ENCODE results near the gene SERTAD4.
"Not testable (repeated sequence)": the region's sequence is repeated elsewhere in the genome, so short reads cannot be mapped to it uniquely, and the experiment has no call there.

The SERTAD4 gene

DNA sequence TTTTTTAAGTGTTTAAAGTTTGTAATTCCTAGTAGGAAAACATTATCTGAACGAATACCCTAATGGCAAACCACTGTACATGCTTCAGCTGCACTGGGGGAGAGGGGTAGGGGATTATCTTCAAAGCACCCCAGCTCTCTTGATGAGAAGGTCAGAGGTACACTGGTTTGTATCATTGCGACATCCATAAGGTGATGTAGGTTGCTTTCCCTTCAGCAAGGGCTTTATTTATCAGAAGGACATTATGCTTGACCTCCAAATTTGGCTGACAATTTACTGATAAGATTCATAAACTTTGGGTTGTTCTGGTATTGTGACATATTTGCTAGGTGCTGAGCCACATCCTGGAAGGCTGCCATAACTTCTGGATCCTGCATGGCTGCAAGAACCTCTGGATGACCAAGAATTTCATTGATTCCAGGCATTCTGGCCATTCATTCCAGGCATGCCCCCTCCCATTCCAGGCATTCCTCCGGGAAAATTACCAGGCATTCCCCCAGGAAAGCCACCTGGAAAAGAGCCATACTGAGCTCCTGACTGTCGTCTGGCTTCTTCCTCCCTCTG is 32.9 kb downstream of the SERTAD4 start:
- not testable (repeated sequence) for H3K4me1 ChIP-seq (ENCODE audit: control insufficient read depth, insufficient read depth, low read length); H3K9me3 ChIP-seq (ENCODE audit: control insufficient read depth, low read length); H3K27me3 ChIP-seq (ENCODE audit: control insufficient read depth, insufficient read depth, low read length); H3K36me3 ChIP-seq (ENCODE audit: control insufficient read depth, insufficient read depth, low read length); H3K4me3 ChIP-seq (ENCODE audit: low read length); H3K9ac ChIP-seq (ENCODE audit: low read length)

DNA sequence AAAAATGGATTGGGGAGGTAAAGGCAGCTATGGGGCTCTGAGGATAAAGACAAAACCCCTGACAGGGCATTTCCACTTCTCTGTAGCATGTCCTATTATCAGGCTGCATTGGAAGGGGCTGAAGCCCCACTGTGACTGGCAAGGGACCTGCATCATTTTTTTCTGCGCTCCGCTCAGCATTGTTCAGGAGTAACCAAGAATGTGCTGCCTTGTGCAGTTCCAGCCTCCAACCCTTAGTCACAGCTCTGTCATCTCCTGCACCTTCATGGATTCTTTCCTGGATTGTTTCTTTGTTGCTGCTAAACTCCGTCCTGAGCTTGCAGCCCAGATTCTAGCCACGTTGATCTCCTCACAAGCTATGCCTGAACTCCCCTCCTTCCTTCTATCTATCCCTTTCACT is 37.4 kb downstream of the SERTAD4 start:
- Histone ChIP-seq H3K9me3 (ENCODE audit: control insufficient read depth, low read length) (no peaks in the 10 kb centered on the region), H3K9ac (ENCODE audit: low read length) (no peak overlapping the region), H3K36me3 (ENCODE audit: control insufficient read depth, insufficient read depth, low read length) (no peaks in the 10 kb centered on the region), H3K4me3 (ENCODE audit: low read length) (no peak overlapping the region), H3K4me1 (ENCODE audit: control insufficient read depth, insufficient read depth, low read length) (peaks cover 11% of the 10 kb centered on the region), H3K27me3 (ENCODE audit: control insufficient read depth, insufficient read depth, low read length) (no peaks in the 10 kb centered on the region)

- H3K9me3 ChIP-seq (ENCODE audit: control insufficient read depth, low read length) = no peaks in the 10 kb centered on the region
- no peak overlapping the region for H3K4me3 ChIP-seq (ENCODE audit: low read length)
- H3K27me3 ChIP-seq (ENCODE audit: control insufficient read depth, insufficient read depth, low read length) = no peaks in the 10 kb centered on the region
- no peak overlapping the region for H3K9ac ChIP-seq (ENCODE audit: low read length)
- H3K4me1 ChIP-seq (ENCODE audit: control insufficient read depth, insufficient read depth, low read length) = peaks cover 11% of the 10 kb centered on the region
- H3K36me3 ChIP-seq (ENCODE audit: control insufficient read depth, insufficient read depth, low read length) = no peaks in the 10 kb centered on the region
These were observed 40.1 kb downstream of the SERTAD4 start for GRCh38 chr1:210272666-210273065.

- Histone ChIP-seq H3K9me3 (ENCODE audit: control insufficient read depth, low read length) (no peaks in the 10 kb centered on the region), H3K36me3 (ENCODE audit: control insufficient read depth, insufficient read depth, low read length) (no peaks in the 10 kb centered on the region), H3K4me1 (ENCODE audit: control insufficient read depth, insufficient read depth, low read length) (no peaks in the 10 kb centered on the region), H3K9ac (ENCODE audit: low read length) (no peak overlapping the region), H3K4me3 (ENCODE audit: low read length) (no peak overlapping the region), H3K27me3 (ENCODE audit: control insufficient read depth, insufficient read depth, low read length) (no peaks in the 10 kb centered on the region)
These were observed 47.6 kb downstream of the SERTAD4 start for GRCh38 chr1:210280221-210280620.

- no peaks in the 10 kb centered on the region for H3K9me3 ChIP-seq (ENCODE audit: control insufficient read depth, low read length)
- peaks cover 6% of the 10 kb centered on the region for H3K27me3 ChIP-seq (ENCODE audit: control insufficient read depth, insufficient read depth, low read length)
- H3K9ac ChIP-seq (ENCODE audit: low read length) = no peak overlapping the region
- no peaks in the 10 kb centered on the region for H3K36me3 ChIP-seq (ENCODE audit: control insufficient read depth, insufficient read depth, low read length)
- no peak overlapping the region for H3K4me3 ChIP-seq (ENCODE audit: low read length)
- peaks cover 8% of the 10 kb centered on the region for H3K4me1 ChIP-seq (ENCODE audit: control insufficient read depth, insufficient read depth, low read length)
These were observed 55.5 kb downstream of the SERTAD4 start for GRCh38 chr1:210288116-210288515.

DNA sequence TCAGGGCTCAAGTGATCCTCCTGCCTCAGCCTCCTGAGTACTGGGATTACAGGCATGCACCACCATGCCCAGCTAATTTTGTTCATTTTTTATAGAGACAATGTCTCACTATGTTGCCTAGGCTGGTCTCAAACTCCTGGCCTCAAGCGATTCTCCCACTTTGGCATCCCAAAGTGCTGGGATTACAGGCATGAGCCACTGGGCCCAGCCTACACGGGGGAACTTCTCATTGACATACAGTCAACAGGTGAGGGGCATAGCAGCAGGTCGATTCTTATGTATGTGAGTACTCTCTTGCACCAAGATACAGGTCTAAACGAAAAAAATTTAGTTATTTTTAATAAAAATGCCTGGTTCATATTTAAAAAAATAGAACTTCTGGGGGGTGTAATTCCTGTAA is 56.7 kb downstream of the SERTAD4 start:
- peaks cover 6% of the 10 kb centered on the region for H3K27me3 ChIP-seq (ENCODE audit: control insufficient read depth, insufficient read depth, low read length)

GRCh38 chr1:210291081-210291764 is 58.6 kb downstream of the SERTAD4 start:
- no peaks in the 10 kb centered on the region for H3K9me3 ChIP-seq (ENCODE audit: control insufficient read depth, low read length)
- no peak overlapping the region for H3K4me3 ChIP-seq (ENCODE audit: low read length)
- H3K4me1 ChIP-seq (ENCODE audit: control insufficient read depth, insufficient read depth, low read length) = peaks cover 21% of the 10 kb centered on the region
- peaks cover 6% of the 10 kb centered on the region for H3K27me3 ChIP-seq (ENCODE audit: control insufficient read depth, insufficient read depth, low read length)
- no peaks in the 10 kb centered on the region for H3K36me3 ChIP-seq (ENCODE audit: control insufficient read depth, insufficient read depth, low read length)
- no peak overlapping the region for H3K9ac ChIP-seq (ENCODE audit: low read length)

More for the DNA sequence above, 56.7 kb downstream of the SERTAD4 start:
- H3K4me1 ChIP-seq (ENCODE audit: control insufficient read depth, insufficient read depth, low read length) = peaks cover 14% of the 10 kb centered on the region
- no peak overlapping the region for H3K4me3 ChIP-seq (ENCODE audit: low read length)
- no peaks in the 10 kb centered on the region for H3K36me3 ChIP-seq (ENCODE audit: control insufficient read depth, insufficient read depth, low read length)
- no peaks in the 10 kb centered on the region for H3K9me3 ChIP-seq (ENCODE audit: control insufficient read depth, low read length)
- H3K9ac ChIP-seq (ENCODE audit: low read length) = no peak overlapping the region

- Histone ChIP-seq H3K9ac (ENCODE audit: low read length) (peak overlapping the region; percentile 48), H3K9me3 (ENCODE audit: control insufficient read depth, low read length) (no peaks in the 10 kb centered on the region), H3K27me3 (ENCODE audit: control insufficient read depth, insufficient read depth, low read length) (peaks cover 6% of the 10 kb centered on the region), H3K36me3 (ENCODE audit: control insufficient read depth, insufficient read depth, low read length) (no peaks in the 10 kb centered on the region), H3K4me1 (ENCODE audit: control insufficient read depth, insufficient read depth, low read length) (peaks cover 21% of the 10 kb centered on the region), H3K4me3 (ENCODE audit: low read length) (peak overlapping the region; percentile 1)
These were observed 59.2 kb downstream of the SERTAD4 start for GRCh38 chr1:210291786-210292230.

- Histone ChIP-seq H3K4me3 (ENCODE audit: low read length) (peak overlapping the region; percentile 1), H3K9me3 (ENCODE audit: control insufficient read depth, low read length) (no peaks in the 10 kb centered on the region), H3K4me1 (ENCODE audit: control insufficient read depth, insufficient read depth, low read length) (peaks cover 21% of the 10 kb centered on the region)
These were observed 59.8 kb downstream of the SERTAD4 start for GRCh38 chr1:210292231-210292871.

DNA sequence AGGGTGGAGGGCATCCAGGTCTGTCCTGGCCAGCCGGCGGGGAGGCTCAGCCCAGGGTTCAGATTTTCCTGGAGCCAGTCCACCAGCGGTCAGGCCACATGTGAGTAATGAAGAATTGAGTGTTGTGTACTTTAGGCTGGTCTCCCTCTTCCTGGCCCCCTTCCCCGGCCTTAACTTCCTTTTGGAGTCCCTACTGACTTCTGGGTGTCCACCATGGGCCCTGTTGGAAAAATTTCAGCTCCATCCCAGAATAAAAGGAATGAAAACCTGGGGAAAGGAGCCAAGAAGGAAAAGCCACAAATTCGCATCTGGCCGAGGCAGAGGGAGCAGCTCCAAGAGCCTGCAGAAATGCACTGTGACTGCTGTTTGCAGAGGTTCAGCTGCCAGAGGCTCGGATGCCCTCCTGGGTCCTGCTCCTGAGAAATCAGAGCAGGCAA is 60.6 kb downstream of the SERTAD4 start:
- Histone ChIP-seq H3K9ac (ENCODE audit: low read length) (peak overlapping the region; percentile 48), H3K36me3 (ENCODE audit: control insufficient read depth, insufficient read depth, low read length) (no peaks in the 10 kb centered on the region), H3K27me3 (ENCODE audit: control insufficient read depth, insufficient read depth, low read length) (peaks cover 6% of the 10 kb centered on the region), H3K4me1 (ENCODE audit: control insufficient read depth, insufficient read depth, low read length) (peaks cover 21% of the 10 kb centered on the region), H3K9me3 (ENCODE audit: control insufficient read depth, low read length) (no peaks in the 10 kb centered on the region), H3K4me3 (ENCODE audit: low read length) (no peak overlapping the region)

More at GRCh38 chr1:210292231-210292871, 59.8 kb downstream of the SERTAD4 start:
- Histone ChIP-seq H3K9ac (ENCODE audit: low read length) (peak overlapping the region; percentile 48), H3K27me3 (ENCODE audit: control insufficient read depth, insufficient read depth, low read length) (peaks cover 6% of the 10 kb centered on the region), H3K36me3 (ENCODE audit: control insufficient read depth, insufficient read depth, low read length) (no peaks in the 10 kb centered on the region)

DNA sequence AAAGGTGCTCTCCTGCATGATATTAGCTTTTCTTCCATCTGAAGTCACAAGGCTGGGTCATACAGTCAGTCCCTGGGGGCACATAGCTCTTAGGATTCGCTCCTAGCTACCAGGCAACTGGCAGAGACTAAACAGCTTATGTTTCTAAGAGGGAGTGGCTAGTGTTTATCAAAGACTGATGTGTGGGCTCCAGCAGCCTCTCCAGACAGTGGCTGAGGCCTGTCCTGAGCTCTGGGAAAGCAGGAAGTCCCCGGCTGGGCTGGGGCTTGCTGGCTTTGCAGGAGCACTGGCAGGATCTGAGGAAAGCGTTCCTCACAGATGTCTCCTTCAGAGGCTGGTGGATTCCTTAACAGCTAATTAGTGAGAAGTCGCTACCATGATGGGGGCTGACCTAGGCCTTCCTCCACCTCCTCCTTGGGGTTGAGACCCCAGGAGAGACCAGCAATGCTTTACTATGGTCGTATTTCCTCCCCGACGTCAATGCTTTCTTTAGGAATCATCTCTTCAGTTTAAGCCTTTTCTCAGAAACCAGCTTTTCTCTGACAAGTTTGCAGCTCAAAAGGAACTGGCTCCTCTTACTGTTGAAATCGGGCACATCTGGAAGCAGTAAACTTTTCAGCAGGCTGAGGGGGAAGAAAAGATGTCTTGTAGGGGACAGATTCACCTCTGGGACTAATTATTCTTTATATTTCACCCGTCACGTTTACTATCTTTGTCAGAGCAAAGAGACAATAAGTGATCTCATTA is 62.6 kb downstream of the SERTAD4 start:
- H3K9ac ChIP-seq (ENCODE audit: low read length) = no peak overlapping the region
- H3K4me3 ChIP-seq (ENCODE audit: low read length) = no peak overlapping the region
- no peaks in the 10 kb centered on the region for H3K9me3 ChIP-seq (ENCODE audit: control insufficient read depth, low read length)
- H3K4me1 ChIP-seq (ENCODE audit: control insufficient read depth, insufficient read depth, low read length) = peaks cover 21% of the 10 kb centered on the region
- no peaks in the 10 kb centered on the region for H3K36me3 ChIP-seq (ENCODE audit: control insufficient read depth, insufficient read depth, low read length)
- peaks cover 6% of the 10 kb centered on the region for H3K27me3 ChIP-seq (ENCODE audit: control insufficient read depth, insufficient read depth, low read length)

Data from mucosa of stomach (tissue), 1 donor.